GM18520 (cell line): ENCODE measurements around the gene DOCK7.

ENCODE experiments used
- ATAC-seq: cut with Tn5 transposase; IDR thresholded peaks from one replicate; pipeline ENCODE4 v1.9.1; 2021; ENCODE audit not compliant: unreplicated experiment

The DOCK7 gene

GRCh38 chr1:62423580-62424242, 264.5 kb downstream of the DOCK7 start:
- no peak for ATAC-seq

- ATAC-seq = no peak
Observed at GRCh38 chr1:62420214-62420613, 268.0 kb downstream of the DOCK7 start.

DNA sequence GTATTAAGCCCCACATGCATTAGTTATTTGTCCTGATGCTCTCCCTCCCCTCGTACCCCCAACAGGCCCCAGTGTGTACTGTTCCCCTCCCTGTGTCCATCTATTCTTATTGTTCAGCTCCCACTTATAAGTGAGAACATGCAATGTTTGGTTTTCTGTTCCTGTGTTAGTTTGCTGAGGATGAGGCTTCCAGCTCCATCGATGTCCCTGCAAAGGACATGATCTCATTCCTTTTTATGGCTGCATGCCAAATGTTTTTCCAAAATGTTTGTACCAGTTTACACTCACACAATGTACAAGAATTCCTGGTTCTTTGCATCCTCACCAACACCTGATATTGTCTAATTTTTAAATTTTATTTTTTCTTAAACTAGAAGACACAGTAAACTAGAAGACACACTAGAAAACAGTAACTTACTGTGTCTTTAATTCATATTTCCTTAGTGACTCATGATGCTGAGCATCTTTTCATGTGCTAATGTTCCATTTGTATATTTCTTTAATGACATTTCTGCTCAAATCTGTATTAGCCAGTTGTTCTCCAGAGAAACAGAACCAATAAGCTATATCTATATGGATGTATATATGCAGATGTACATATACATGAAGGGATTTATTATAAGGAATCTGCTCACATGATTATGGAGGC, 270.7 kb downstream of the DOCK7 start:
- no peak for ATAC-seq

DNA sequence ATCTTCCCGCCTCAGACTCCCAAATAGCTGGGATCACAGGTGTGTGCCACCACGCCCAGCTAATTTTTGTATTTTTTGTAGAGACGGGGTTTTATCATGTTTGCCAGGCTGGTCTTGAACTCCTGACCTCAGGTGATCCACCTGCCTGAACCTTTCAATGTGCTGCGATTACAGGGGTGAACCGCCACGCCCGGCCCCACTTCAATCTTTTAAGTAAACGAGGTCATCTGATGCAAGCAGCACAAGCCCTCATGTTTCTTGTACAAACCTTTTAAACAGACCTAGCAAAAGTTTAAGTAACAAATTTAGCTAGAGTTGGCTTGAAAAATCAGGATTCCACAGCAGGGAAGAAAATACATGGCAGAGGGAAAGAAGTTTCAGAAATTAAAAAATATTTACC, 272.5 kb downstream of the DOCK7 start:
- ATAC-seq = no peak

DNA sequence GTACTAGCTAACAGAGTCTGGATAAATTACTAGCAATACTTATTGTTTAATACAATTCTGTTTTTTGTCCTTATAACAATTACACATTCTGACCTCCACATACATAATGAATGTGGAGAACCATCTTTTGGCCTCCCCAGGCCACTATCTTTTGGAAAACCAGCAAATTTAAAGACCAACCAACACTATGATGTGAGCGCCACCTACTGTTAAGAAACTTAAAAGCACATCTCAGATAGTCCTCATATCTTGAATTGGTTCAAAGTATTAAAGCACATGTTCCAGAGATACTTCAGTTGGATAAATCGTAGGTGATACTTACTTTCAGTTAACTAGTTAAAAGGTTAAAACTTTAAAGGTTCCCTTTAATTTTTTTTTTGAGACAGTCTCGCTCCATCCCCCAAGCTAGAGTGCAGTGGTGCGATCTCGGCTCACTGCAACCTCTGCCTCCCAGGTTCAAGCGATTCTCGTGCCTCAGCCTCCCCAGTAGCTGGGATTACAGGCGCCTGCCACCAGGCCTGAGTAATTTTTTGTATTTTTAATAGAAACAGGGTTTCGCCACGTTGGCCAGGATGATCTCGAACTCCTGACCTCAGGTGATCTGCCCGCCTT, 280.7 kb downstream of the DOCK7 start:
- no peak for ATAC-seq

DNA sequence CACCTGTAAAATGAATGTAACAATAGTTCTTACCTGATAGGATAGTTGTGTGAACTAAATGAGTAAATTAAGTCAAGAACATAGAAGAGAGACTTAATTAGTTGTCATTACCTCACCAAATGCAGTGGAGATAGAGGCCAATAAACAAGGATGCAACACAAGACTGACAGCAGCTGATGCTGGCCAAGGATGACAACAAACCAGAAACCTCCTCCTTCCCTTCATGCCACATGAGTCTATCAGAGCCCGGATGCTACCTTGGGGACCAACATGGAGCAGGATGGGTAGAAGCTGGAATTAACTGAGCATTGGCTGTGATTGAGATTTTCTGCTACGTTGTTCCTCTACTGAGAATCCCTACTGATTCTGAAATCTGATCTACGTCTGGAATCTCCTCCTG, 281.6 kb downstream of the DOCK7 start:
- no peak for ATAC-seq

GRCh38 chr1:62405247-62405646, 282.9 kb downstream of the DOCK7 start:
- no peak for ATAC-seq
